Motor neuron (in vitro differentiated cells): ENCODE results near the gene CRMP1. TPM values are rescaled to one million over a fixed set of nuclear protein-coding genes. Genes with fewer than 3 reads are reported as not detected.
A peak's percentile ranks its signal among the peaks of the same experiment; 100 is the strongest.

Experiments used
- ATAC-seq, 8 experiments: fragments of 200-7000 bp; cut with Tn5 transposase; replicated peaks in 6 of 8; 2 replicates each; pipeline ENCODE4 v1.8.0; 2021; ENCODE audit warnings: mild to moderate bottlenecking in 8 of 8, moderate library complexity in 8 of 8
- H3K27ac ChIP-seq, 2 donors: fragments of 250-450 bp; sonication (Bioruptor Pico); 2 replicates each; pipeline ENCODE4 v1.9.0; 2021; ENCODE audit warnings: antibody characterized with exemption in 2 of 2, mild to moderate bottlenecking in 2 of 2, moderate library complexity in 1 of 2
- H3K4me1 ChIP-seq, 2 donors: fragments of 250-450 bp; sonication (Bioruptor Pico); replicated peaks in 1 of 2; 2 replicates each; pipeline ENCODE4 v1.6.1; 2021; ENCODE audit warnings: antibody characterized with exemption in 2 of 2, mild to moderate bottlenecking in 2 of 2, moderate library complexity in 1 of 2
- H3K4me3 ChIP-seq, 5 donors: fragments of 250-450 bp; sonication (Bioruptor Pico); 2 replicates each; pipeline ENCODE4 v1.9.0; 2021; ENCODE audit warnings: antibody characterized with exemption in 5 of 5, mild to moderate bottlenecking in 5 of 5, moderate library complexity in 4 of 5
- WGBS, 10 experiments: fragments of 450-650 bp; shearing (Covaris generic); methylation state at CpG; one replicate each; pipeline ENCODE4 v1.0.0; 2022; 5-methylcytosine and 5-hydroxymethylcytosine counted together
- in situ Hi-C, 9 experiments: fragments of 400-800 bp; cut with MboI; loops; one replicate each; pipeline ENCODE4 v1.15.0; 2021; ENCODE audit warnings: low sequenced_read_pairs in 9 of 9, low pct_unique_long_range_greater_than_20kb in 2 of 9; ENCODE audit not compliant: unreplicated experiment in 9 of 9
- total RNA-seq, 8 experiments: library from RNA; unstranded; fragments of 300-600 nt; gene quantifications; 2 replicates each; pipeline versions ENCODE4 v1.2.3 to v1.2.4, GENCODE V29; 2022

CRMP1 gene
- total RNA-seq, 8 experiments from 2014 or later = 3.9 to 468 (median 276) TPM

- peak overlapping the region; percentile 62 to 86 for H3K27ac ChIP-seq
- peak in 6 of 8 experiments; percentile 0 to 6 (median 4) for ATAC-seq
- H3K4me1 ChIP-seq = peaks cover 24 to 26% of the 10 kb centered on the region in 2 donors
- in situ Hi-C loops = no loop called here
- 0 to 8% (median 0%) methylated on average over 1 to 23 of the region's 100 CpGs; no CpG with 5 or more reads in 7 of the 10 experiments for WGBS, 10 experiments
- peak overlapping the region; percentile 79 to 98 (median 84) for H3K4me3 ChIP-seq
Observed at GRCh38 chr4:5892323-5893003, 423 bp downstream of the CRMP1 start.

GRCh38 chr4:5891563-5892322 lies 1.1 kb downstream of the CRMP1 start:
- in situ Hi-C loops = no loop called here

GRCh38 chr4:5890063-5890727 lies 2.7 kb downstream of the CRMP1 start:
- peak overlapping the region; percentile 79 to 98 (median 84) for H3K4me3 ChIP-seq
- peak; percentile 4 to 52 (median 38) for ATAC-seq
- peak overlapping the region; percentile 72 to 86 for H3K27ac ChIP-seq
- H3K4me1 ChIP-seq = peaks cover 33 to 41% of the 10 kb centered on the region in 2 donors
- in situ Hi-C loops = no loop called here
- 0% methylated on average over 1 to 12 of the region's 41 CpGs; no CpG with 5 or more reads in 3 of the 10 experiments for WGBS, 10 experiments

More at GRCh38 chr4:5891563-5892322, 1.1 kb downstream of the CRMP1 start:
- WGBS, 10 experiments = 0 to 38% (median 14%) methylated on average over 4 to 15 of the region's 34 CpGs; no CpG with 5 or more reads in 2 of the 10 experiments
- Histone ChIP-seq H3K27ac (peak overlapping the region; percentile 62 to 86), H3K4me1 (peaks cover 26% of the 10 kb centered on the region in 2 donors), H3K4me3 (peak overlapping the region; percentile 79 to 98 (median 84))
- ATAC-seq = no peak

- Histone ChIP-seq H3K27ac (peak overlapping the region; percentile 74 to 99), H3K4me1 (peaks cover 38 to 46% of the 10 kb centered on the region in 2 donors), H3K4me3 (peak overlapping the region; percentile 79 to 98 (median 84))
- ATAC-seq = no peak
- in situ Hi-C loops = no loop called here
- WGBS, 10 experiments = 5 to 65% (median 27%) methylated on average over 2 to 5 of the region's 8 CpGs; no CpG with 5 or more reads in 5 of the 10 experiments
Observed at GRCh38 chr4:5889002-5889696, 3.7 kb downstream of the CRMP1 start.

GRCh38 chr4:5888222-5889001 lies 4.5 kb downstream of the CRMP1 start:
- Histone ChIP-seq H3K4me3 (peak overlapping the region; percentile 79 to 98 (median 84)), H3K27ac (peak overlapping the region; percentile 97 to 99), H3K4me1 (peaks cover 38 to 48% of the 10 kb centered on the region in 2 donors)
- ATAC-seq = peak; percentile 3 to 41 (median 28)
- WGBS, 10 experiments = 0% methylated on average over 1 of the region's 81 CpGs; no CpG with 5 or more reads in 8 of the 10 experiments
- in situ Hi-C loops = no loop called here

- H3K27ac ChIP-seq = peak overlapping the region; percentile 97 to 99
- WGBS, 10 experiments = 0 to 1% (median 0%) methylated on average over 2 to 17 of the region's 70 CpGs; no CpG with 5 or more reads in 6 of the 10 experiments
- in situ Hi-C loops = no loop called here
- peak; percentile 41 to 64 (median 61) for ATAC-seq
- peaks cover 44 to 49% of the 10 kb centered on the region in 2 donors for H3K4me1 ChIP-seq
- H3K4me3 ChIP-seq = peak overlapping the region; percentile 79 to 98 (median 84)
Observed at GRCh38 chr4:5887361-5888221, 5.3 kb downstream of the CRMP1 start.

GRCh38 chr4:5887011-5887360 lies 5.9 kb downstream of the CRMP1 start:
- peaks cover 44 to 51% of the 10 kb centered on the region in 2 donors for H3K4me1 ChIP-seq
- no peak for ATAC-seq
- peak overlapping the region; percentile 97 to 99 for H3K27ac ChIP-seq
- in situ Hi-C loops = no loop called here
- WGBS, 10 experiments = 39 to 60% methylated on average over 2 of the region's 8 CpGs; no CpG with 5 or more reads in 8 of the 10 experiments
- H3K4me3 ChIP-seq = peak overlapping the region; percentile 79 to 98 (median 84)

GRCh38 chr4:5885733-5886132 lies 7.2 kb downstream of the CRMP1 start:
- Histone ChIP-seq H3K4me3 (peak overlapping the region in 3 of 5 donors; percentile 79 to 84 (median 84)), H3K27ac (no peak overlapping the region)
- 20 to 100% (median 58%) methylated on average over 1 to 3 of the region's 3 CpGs; no CpG with 5 or more reads in 2 of the 10 experiments for WGBS, 10 experiments

GRCh38 chr4:5884796-5885195 lies 8.1 kb downstream of the CRMP1 start:
- Histone ChIP-seq H3K27ac (peak overlapping the region; percentile 44 to 68), H3K4me3 (peak overlapping the region in 4 of 5 donors; percentile 2 to 11 (median 4)), H3K4me1 (peaks cover 52 to 59% of the 10 kb centered on the region in 2 donors)
- no peak for ATAC-seq
- in situ Hi-C loops = no loop called here
- WGBS, 10 experiments = 20 to 100% (median 56%) methylated on average over 1 to 6 of the region's 7 CpGs; no CpG with 5 or more reads in 2 of the 10 experiments

More at GRCh38 chr4:5885733-5886132, 7.2 kb downstream of the CRMP1 start:
- H3K4me1 ChIP-seq = peaks cover 52 to 57% of the 10 kb centered on the region in 2 donors
- in situ Hi-C loops = no loop called here
- no peak for ATAC-seq

- H3K4me3 ChIP-seq = peak overlapping the region in 1 of 5 donors; percentile 11
- in situ Hi-C loops = no loop called here
Observed at GRCh38 chr4:5883916-5884315, 9.0 kb downstream of the CRMP1 start.

GRCh38 chr4:5882947-5883346 lies 9.9 kb downstream of the CRMP1 start:
- WGBS, 10 experiments = 20 to 100% (median 82%) methylated on average over 1 to 3 of the region's 3 CpGs; no CpG with 5 or more reads in 3 of the 10 experiments
- in situ Hi-C loops = no loop called here
- Histone ChIP-seq H3K27ac (no peak overlapping the region), H3K4me3 (no peak overlapping the region), H3K4me1 (peaks cover 49 to 57% of the 10 kb centered on the region in 2 donors)
- ATAC-seq = no peak

More at GRCh38 chr4:5883916-5884315, 9.0 kb downstream of the CRMP1 start:
- peaks cover 47 to 53% of the 10 kb centered on the region in 2 donors for H3K4me1 ChIP-seq
- peak overlapping the region; percentile 44 to 68 for H3K27ac ChIP-seq
- WGBS, 10 experiments = 0 to 71% (median 20%) methylated on average over 1 of the region's 1 CpG; no CpG with 5 or more reads in 1 of the 10 experiments
- ATAC-seq = peak in 4 of 8 experiments; percentile 8 to 19 (median 9)
